ENCODE data around the gene IGSF21. TPM values are rescaled to one million over a fixed set of nuclear protein-coding genes. Genes with fewer than 3 reads are reported as not detected.

IGSF21 gene
- total RNA-seq, 3 donors from 2014 or later (not counting 1 experiment from before 2014, with no cell fraction given): not detected

DNA sequence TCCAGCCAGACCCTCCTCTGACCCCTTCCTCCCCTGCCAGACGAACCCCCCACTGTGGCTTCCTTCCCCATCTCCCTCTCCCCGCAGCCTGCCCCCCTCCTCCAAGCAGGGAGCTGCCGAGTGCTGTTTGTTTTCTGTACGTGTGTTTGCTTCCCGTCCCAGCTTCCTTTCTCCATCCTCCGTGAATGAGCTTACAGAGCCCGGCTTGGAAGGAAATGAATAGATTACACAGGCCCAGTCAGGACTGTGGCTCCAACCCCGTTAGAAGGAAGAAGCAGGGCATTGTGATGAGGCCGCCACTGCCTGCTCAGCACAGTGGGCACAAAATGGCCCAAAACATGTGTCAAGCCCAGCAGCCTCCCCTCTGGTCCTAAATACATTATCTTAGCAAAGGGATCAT lies 123.2 kb downstream of the IGSF21 start:
- Mint-ChIP-seq H3K27me3 (ENCODE audit: low read depth in 2 of 2) (peaks cover 19 to 24% of the 10 kb centered on the region in 2 donors), H3K36me3 (no peaks in the 10 kb centered on the region), H3K4me3 (no peak overlapping the region), H3K27ac (no peak overlapping the region), H3K9me3 (peaks cover 0 to 2% of the 10 kb centered on the region in 2 donors), H3K4me1 (no peaks in the 10 kb centered on the region)
- 6% methylated on average over 9 of the region's 9 CpGs for WGBS (ENCODE audit: insufficient coverage)
- ATAC-seq (no peak), DNase-seq (no peak)
- H3K36me3 ChIP-seq (ENCODE audit: control insufficient read depth, insufficient read depth, low read length): no peaks in the 10 kb centered on the region
- H3K9me3 ChIP-seq (ENCODE audit: control insufficient read depth, insufficient read depth, low read length): peaks cover 14% of the 10 kb centered on the region
- intact Hi-C loops (cut with micrococcal nuclease): no loop called here
- TF ChIP-seq CTCF (IDR thresholded peaks at IDR 0.05): no peak
- no peaks in the 10 kb centered on the region for H3K27me3 ChIP-seq (ENCODE audit: control insufficient read depth, insufficient read depth, low read length)
- no peaks in the 10 kb centered on the region for H3K4me1 ChIP-seq (ENCODE audit: control insufficient read depth, insufficient read depth, low read length)
- no peak overlapping the region for H3K4me3 ChIP-seq (ENCODE audit: low read length)
- H3K27ac ChIP-seq (ENCODE audit: low read length): no peak overlapping the region

DNA sequence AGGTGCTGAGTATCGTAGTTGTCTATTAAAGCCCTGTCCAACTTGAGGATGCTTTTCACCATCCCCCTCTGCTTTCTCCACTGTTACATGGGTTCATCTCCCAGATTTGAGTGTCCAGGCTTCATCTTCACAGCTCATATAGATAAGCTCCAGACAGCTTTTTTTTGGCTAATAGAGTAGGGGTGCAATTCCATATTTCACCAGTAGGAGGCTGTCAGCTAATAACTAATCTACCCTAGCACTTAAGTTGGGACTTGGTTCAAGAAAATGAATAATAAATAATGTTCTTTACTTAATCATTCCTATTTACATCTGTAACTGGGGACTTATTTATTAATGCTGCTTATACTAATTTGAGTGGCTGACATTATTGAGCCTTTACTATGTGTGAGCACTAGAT lies 124.5 kb downstream of the IGSF21 start:
- Mint-ChIP-seq H3K4me3 (no peak overlapping the region), H3K27me3 (ENCODE audit: low read depth in 2 of 2) (peaks cover 19 to 24% of the 10 kb centered on the region in 2 donors), H3K27ac (no peak overlapping the region), H3K9me3 (peaks cover 0 to 2% of the 10 kb centered on the region in 2 donors), H3K36me3 (no peaks in the 10 kb centered on the region), H3K4me1 (no peaks in the 10 kb centered on the region)
- no peak overlapping the region for H3K27ac ChIP-seq (ENCODE audit: low read length)
- WGBS (ENCODE audit: insufficient coverage): 100% methylated on average over 1 of the region's 1 CpG
- H3K9me3 ChIP-seq (ENCODE audit: control insufficient read depth, insufficient read depth, low read length): peaks cover 14% of the 10 kb centered on the region
- no peaks in the 10 kb centered on the region for H3K4me1 ChIP-seq (ENCODE audit: control insufficient read depth, insufficient read depth, low read length)
- ATAC-seq (no peak), DNase-seq (no peak)
- intact Hi-C loops (cut with micrococcal nuclease): no loop called here
- H3K4me3 ChIP-seq (ENCODE audit: low read length): no peak overlapping the region
- H3K36me3 ChIP-seq (ENCODE audit: control insufficient read depth, insufficient read depth, low read length): no peaks in the 10 kb centered on the region
- no peak for TF ChIP-seq CTCF (IDR thresholded peaks at IDR 0.05)
- no peaks in the 10 kb centered on the region for H3K27me3 ChIP-seq (ENCODE audit: control insufficient read depth, insufficient read depth, low read length)

DNA sequence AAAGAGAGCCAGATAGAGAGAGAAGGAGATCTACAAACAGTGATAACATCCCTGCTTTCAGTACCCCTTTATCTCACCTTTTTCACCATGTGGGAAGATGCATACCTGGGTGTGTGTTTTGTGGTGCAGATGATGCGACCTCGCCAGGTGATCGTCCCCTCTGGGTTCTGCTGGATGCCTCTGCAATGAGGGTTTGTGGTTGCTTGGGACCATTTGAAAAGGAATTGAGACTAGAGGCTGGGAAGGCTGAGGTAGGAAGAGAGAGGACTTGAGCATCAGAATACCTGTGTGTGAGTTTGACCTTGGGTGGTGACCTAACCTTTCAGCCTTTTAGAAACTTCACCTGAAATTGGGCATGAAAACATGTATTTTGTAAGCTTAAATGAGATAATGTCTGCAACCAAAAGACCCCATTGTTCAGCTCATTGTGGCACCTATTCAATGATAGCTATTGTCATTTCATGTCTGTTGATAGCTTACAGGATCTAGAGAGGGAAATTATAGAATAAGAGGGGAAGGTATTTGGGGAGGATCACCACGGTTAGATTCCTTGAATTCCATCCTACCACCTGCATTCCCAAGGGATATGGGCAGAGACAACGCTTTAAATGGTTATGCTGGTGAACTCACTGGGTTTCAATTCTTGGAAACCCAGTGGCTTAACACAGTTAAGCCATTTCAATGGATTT lies 125.7 kb downstream of the IGSF21 start:
- WGBS (ENCODE audit: insufficient coverage): 92% methylated on average over 4 of the region's 5 CpGs
- Mint-ChIP-seq H3K9me3 (peaks cover 0 to 2% of the 10 kb centered on the region in 2 donors), H3K4me3 (no peak overlapping the region), H3K36me3 (no peaks in the 10 kb centered on the region), H3K4me1 (no peaks in the 10 kb centered on the region), H3K27me3 (ENCODE audit: low read depth in 2 of 2) (peaks cover 27 to 29% of the 10 kb centered on the region in 2 donors), H3K27ac (no peak overlapping the region)
- intact Hi-C loops (cut with micrococcal nuclease): no loop called here
- peaks cover 14% of the 10 kb centered on the region for H3K9me3 ChIP-seq (ENCODE audit: control insufficient read depth, insufficient read depth, low read length)
- H3K4me3 ChIP-seq (ENCODE audit: low read length): no peak overlapping the region
- H3K27ac ChIP-seq (ENCODE audit: low read length): no peak overlapping the region
- no peaks in the 10 kb centered on the region for H3K27me3 ChIP-seq (ENCODE audit: control insufficient read depth, insufficient read depth, low read length)
- ATAC-seq (no peak), DNase-seq (no peak)
- no peaks in the 10 kb centered on the region for H3K36me3 ChIP-seq (ENCODE audit: control insufficient read depth, insufficient read depth, low read length)
- no peak for TF ChIP-seq CTCF (IDR thresholded peaks at IDR 0.05)
- H3K4me1 ChIP-seq (ENCODE audit: control insufficient read depth, insufficient read depth, low read length): no peaks in the 10 kb centered on the region

GRCh38 chr1:18234790-18235242 lies 127.2 kb downstream of the IGSF21 start:
- TF ChIP-seq CTCF (IDR thresholded peaks at IDR 0.05): peak; percentile 40
- peaks cover 16 to 21% of the 10 kb centered on the region in 2 donors for H3K27me3 Mint-ChIP-seq (ENCODE audit: low read depth in 2 of 2)
- H3K27ac ChIP-seq (ENCODE audit: low read length): no peak overlapping the region
- no peak overlapping the region for H3K27ac Mint-ChIP-seq
- H3K9me3 ChIP-seq (ENCODE audit: control insufficient read depth, insufficient read depth, low read length): peaks cover 14% of the 10 kb centered on the region
- ATAC-seq: peak in 1 of 3 donors; percentile 36
- DNase-seq: peak in 1 of 2 donors; percentile 11
- WGBS (ENCODE audit: insufficient coverage): 74% methylated on average over 6 of the region's 6 CpGs
- H3K4me1 Mint-ChIP-seq: no peaks in the 10 kb centered on the region
- intact Hi-C loops (cut with micrococcal nuclease): no loop called here
- no peak overlapping the region for H3K4me3 Mint-ChIP-seq
- no peaks in the 10 kb centered on the region for H3K27me3 ChIP-seq (ENCODE audit: control insufficient read depth, insufficient read depth, low read length)
- no peaks in the 10 kb centered on the region for H3K4me1 ChIP-seq (ENCODE audit: control insufficient read depth, insufficient read depth, low read length)
- no peaks in the 10 kb centered on the region for H3K36me3 Mint-ChIP-seq
- no peak overlapping the region for H3K4me3 ChIP-seq (ENCODE audit: low read length)
- peaks cover 0 to 2% of the 10 kb centered on the region in 2 donors for H3K9me3 Mint-ChIP-seq
- no peaks in the 10 kb centered on the region for H3K36me3 ChIP-seq (ENCODE audit: control insufficient read depth, insufficient read depth, low read length)
